Measurements from ENCODE around the gene OR2Z1. TPM values are rescaled to one million over a fixed set of nuclear protein-coding genes. Genes with fewer than 3 reads are reported as not detected.

OR2Z1 gene
- total RNA-seq, 4 donors from 2014 or later: not detected

DNA sequence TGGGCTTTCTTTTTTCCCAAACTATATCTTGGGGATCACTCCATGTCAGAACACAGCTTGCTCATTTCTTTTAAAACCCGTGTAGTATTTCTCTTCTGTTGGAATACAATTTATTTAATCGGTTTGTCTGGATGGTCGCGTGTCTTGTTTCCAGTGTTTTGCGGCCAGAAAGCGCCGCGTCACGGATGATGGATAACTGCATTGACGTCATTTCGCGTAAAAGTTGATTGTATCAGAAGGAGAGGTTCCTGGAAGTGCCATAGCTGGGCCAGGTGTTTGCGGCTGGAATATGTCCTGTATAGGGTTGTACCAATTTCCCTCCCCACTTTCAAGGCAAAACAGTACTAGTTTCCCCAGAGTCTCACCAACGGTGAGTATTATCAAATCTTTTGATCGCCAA, 32.5 kb upstream of the OR2Z1 start:
- Histone ChIP-seq H3K9me3 (no peaks in the 10 kb centered on the region), H3K27me3 (peaks cover 0 to 56% (median 2%) of the 10 kb centered on the region in 4 donors), H3K27ac (no peak overlapping the region), H3K4me1 (no peaks in the 10 kb centered on the region), H3K36me3 (no peaks in the 10 kb centered on the region), H3K4me3 (no peak overlapping the region)
- intact Hi-C loops (cut with DNase I): no loop called here
- DNase-seq: no peak
- WGBS, 2 donors: 88 to 89% methylated on average over 15 of the region's 15 CpGs
- TF ChIP-seq POLR2A (IDR thresholded peaks at IDR 0.05): no peak
- TF ChIP-seq, protein P1, sequence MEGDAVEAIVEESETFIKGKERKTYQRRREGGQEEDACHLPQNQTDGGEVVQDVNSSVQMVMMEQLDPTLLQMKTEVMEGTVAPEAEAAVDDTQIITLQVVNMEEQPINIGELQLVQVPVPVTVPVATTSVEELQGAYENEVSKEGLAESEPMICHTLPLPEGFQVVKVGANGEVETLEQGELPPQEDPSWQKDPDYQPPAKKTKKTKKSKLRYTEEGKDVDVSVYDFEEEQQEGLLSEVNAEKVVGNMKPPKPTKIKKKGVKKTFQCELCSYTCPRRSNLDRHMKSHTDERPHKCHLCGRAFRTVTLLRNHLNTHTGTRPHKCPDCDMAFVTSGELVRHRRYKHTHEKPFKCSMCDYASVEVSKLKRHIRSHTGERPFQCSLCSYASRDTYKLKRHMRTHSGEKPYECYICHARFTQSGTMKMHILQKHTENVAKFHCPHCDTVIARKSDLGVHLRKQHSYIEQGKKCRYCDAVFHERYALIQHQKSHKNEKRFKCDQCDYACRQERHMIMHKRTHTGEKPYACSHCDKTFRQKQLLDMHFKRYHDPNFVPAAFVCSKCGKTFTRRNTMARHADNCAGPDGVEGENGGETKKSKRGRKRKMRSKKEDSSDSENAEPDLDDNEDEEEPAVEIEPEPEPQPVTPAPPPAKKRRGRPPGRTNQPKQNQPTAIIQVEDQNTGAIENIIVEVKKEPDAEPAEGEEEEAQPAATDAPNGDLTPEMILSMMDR (IDR thresholded peaks at IDR 0.05): no peak

DNA sequence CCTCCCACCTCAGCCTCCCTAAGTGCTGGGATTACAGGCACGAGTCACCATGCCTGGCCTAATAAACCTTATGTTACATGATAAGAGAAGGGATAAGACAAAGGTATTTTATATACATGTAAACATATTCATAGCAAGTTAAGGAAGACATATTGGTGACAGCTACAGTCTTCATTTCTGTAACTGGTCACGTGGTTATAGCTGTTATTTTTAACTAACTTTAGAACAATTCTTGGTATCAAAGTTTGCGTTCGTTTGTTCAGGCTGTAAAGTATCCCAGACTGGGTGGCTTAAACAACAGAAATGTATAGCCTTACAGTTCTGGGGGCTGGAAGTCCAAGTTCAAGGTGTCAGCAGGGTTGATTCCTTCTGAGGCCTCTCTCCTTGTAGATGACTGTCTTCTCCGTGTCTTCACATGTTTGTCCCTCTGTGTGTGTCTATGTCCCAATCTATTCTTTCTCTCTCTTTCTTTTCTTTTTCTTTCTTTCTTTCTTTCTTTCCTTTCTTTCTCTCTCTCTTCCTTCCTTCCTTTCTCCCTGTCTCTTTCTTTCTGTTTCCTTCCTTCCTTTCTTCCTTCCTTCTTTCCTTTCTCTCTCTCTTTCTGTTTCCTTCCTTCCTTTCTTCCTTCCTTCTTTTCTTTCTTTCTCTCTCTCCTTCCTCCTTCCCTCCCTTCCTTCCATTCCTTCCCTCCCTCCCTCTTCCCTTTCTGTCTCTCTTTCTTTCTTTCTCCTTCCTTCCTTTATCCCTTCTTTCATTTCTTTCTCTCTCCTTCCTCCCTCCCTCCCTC, 30.5 kb upstream of the OR2Z1 start:
- H3K4me1 ChIP-seq: no peaks in the 10 kb centered on the region
- H3K27ac ChIP-seq: no peak overlapping the region
- intact Hi-C loops (cut with DNase I): no loop called here
- no peak overlapping the region for H3K4me3 ChIP-seq
- no peaks in the 10 kb centered on the region for H3K36me3 ChIP-seq
- H3K9me3 ChIP-seq: no peaks in the 10 kb centered on the region
- peaks cover 0 to 65% (median 2%) of the 10 kb centered on the region in 4 donors for H3K27me3 ChIP-seq
- TF ChIP-seq POLR2A (IDR thresholded peaks at IDR 0.05): no peak
- TF ChIP-seq, protein P1 (IDR thresholded peaks at IDR 0.05): no peak
- 41 to 53% methylated on average over 5 of the region's 5 CpGs for WGBS, 2 donors
- no peak for DNase-seq

DNA sequence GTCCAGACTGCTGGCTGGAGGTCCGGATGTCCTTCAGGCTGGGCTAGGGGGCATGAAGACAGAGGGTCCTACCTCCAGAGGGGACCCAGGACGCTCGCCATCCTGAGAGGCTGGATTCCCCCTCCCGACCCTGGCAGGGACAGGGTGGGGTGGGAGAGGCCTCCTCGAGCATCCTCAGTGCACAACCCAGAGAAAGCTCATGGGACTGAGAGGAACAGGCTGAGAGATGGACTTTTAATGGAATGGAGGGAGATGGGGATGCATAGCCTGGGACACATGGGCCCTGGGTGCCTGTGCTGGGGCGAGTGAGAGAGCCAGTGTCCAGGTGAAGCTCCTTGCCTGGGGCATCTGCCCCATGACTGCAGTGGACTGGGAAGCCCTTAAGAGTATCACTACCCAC, 25.9 kb upstream of the OR2Z1 start:
- 73 to 75% methylated on average over 4 to 5 of the region's 6 CpGs for WGBS, 2 donors
- H3K36me3 ChIP-seq: no peaks in the 10 kb centered on the region
- intact Hi-C loops (cut with DNase I): no loop called here
- no peaks in the 10 kb centered on the region for H3K4me1 ChIP-seq
- H3K27ac ChIP-seq: no peak overlapping the region
- DNase-seq: no peak
- H3K9me3 ChIP-seq: no peaks in the 10 kb centered on the region
- H3K4me3 ChIP-seq: no peak overlapping the region
- peaks cover 0 to 84% (median 2%) of the 10 kb centered on the region in 4 donors for H3K27me3 ChIP-seq
- TF ChIP-seq POLR2A (IDR thresholded peaks at IDR 0.05): no peak
- TF ChIP-seq, protein P1 (IDR thresholded peaks at IDR 0.05): no peak

DNA sequence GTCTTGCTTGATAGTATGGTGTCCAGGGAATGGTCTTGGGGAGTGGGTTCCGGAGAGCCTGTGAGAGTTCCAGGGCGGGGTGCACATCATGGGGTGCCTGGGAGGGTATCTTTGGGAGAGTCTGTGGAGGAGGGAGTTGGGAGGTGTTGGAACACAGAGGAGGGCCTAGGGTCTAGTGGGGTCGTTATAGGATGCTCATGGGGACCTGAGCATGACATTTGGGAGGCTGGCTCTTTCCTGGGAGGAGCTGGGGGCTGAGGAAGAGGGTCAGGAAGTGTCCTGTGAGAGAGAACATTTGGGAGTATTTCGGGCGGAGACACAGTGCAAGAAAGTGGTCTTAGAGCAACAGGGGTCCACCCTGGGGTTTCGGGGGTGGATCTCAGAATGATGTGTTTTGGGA, 25.5 kb upstream of the OR2Z1 start:
- TF ChIP-seq, protein P1 (IDR thresholded peaks at IDR 0.05): no peak
- no peak for TF ChIP-seq POLR2A (IDR thresholded peaks at IDR 0.05)
- H3K27me3 ChIP-seq: peaks cover 0 to 80% (median 2%) of the 10 kb centered on the region in 4 donors
- no peak overlapping the region for H3K4me3 ChIP-seq
- no peaks in the 10 kb centered on the region for H3K9me3 ChIP-seq
- 63 to 70% methylated on average over 5 to 6 of the region's 6 CpGs for WGBS, 2 donors
- H3K4me1 ChIP-seq: no peaks in the 10 kb centered on the region
- H3K27ac ChIP-seq: no peak overlapping the region
- DNase-seq: no peak
- H3K36me3 ChIP-seq: no peaks in the 10 kb centered on the region
- intact Hi-C loops (cut with DNase I): no loop called here

DNA sequence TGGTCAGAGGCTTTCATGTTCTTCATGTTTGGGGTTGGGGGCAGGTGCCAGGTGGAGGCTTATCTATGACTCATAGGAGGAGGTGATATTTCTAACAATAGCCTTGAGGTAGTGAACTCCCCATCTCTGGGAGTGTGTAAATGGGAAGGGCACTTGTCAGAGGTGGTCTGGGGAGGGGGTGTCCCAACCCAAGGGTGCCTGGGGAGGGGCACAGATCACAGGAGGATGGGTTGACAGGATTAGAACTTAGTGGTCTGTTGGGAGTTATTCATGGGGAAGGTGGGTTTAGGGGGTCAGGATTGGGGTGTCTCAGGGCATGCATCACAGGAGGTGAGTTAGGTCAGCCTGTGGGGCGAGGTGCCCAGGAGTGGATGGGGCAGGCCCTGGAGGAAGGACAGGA, 24.4 kb upstream of the OR2Z1 start:
- TF ChIP-seq, protein P1 (IDR thresholded peaks at IDR 0.05): no peak
- TF ChIP-seq POLR2A (IDR thresholded peaks at IDR 0.05): no peak
- no peaks in the 10 kb centered on the region for H3K9me3 ChIP-seq
- intact Hi-C loops (cut with DNase I): no loop called here
- 80% methylated on average over 1 of the region's 1 CpG; no CpG with 5 or more reads in 1 of the 2 donors for WGBS, 2 donors
- DNase-seq: no peak
- no peaks in the 10 kb centered on the region for H3K36me3 ChIP-seq
- H3K4me1 ChIP-seq: no peaks in the 10 kb centered on the region
- H3K27me3 ChIP-seq: peaks cover 0 to 79% (median 2%) of the 10 kb centered on the region in 4 donors
- H3K4me3 ChIP-seq: no peak overlapping the region
- no peak overlapping the region for H3K27ac ChIP-seq
